HCT116 (cell line): ENCODE measurements around the gene USF1. TPM values are rescaled to one million over a fixed set of nuclear protein-coding genes. Genes with fewer than 3 reads are reported as not detected.
"Not testable (repeated sequence)": the region's sequence is repeated elsewhere in the genome, so short reads cannot be mapped to it uniquely, and the experiment has no call there.

ENCODE experiments used
- ATAC-seq: fragments of 200-7000 bp; cut with Tn5 transposase; 2 replicates; pipeline ENCODE4 v1.9.1; 2020; ENCODE audit warnings: mild to moderate bottlenecking, moderate library complexity
- BruUV-seq: library from RNA; stranded (reverse); fragments of 400-500 nt; replicated peaks from 2 replicates; lab custom pipeline; 2021; lab: Mats Ljungman, UMichigan
- CTCF ChIA-PET: fragments of 300-600 bp; sonication (Branson Sonifier 250); formaldehyde crosslinking; loops from one replicate; lab custom pipeline; 2021; ENCODE audit warnings: antibody characterized with exemption; lab: Charles Lee
- POLR2A ChIA-PET: fragments of 300-600, 350-600 bp; sonication (Branson Sonifier 250); formaldehyde crosslinking; loops from one replicate; lab custom pipeline; 2021; ENCODE audit warnings: antibody characterized with exemption; lab: Charles Lee
- RAD21 ChIA-PET, 2 experiments: fragments of 300-600 bp; sonication (Branson Sonifier 250); formaldehyde crosslinking; loops; one replicate each; lab custom pipeline; 2023; ENCODE audit warnings: low total read pairs in 2 of 2; ENCODE audit not compliant: uncharacterized antibody in 2 of 2, unreplicated experiment in 2 of 2, low non-redundant PET in 1 of 2; lab: Charles Lee
- DNase-seq: peaks from one replicate; pipeline ENCODE4 v3.0.0-alpha.2; 2010; ENCODE audit warnings: low read depth, low spot score
- H2AFZ ChIP-seq: fragments of 200-600 bp; shearing (Covaris generic), sonication (generic); 2 replicates; pipeline ENCODE4 v1.6.1; 2017; ENCODE audit warnings: low read depth, mixed run types, mixed read lengths, antibody characterized with exemption, low read length; ENCODE audit not compliant: poor library complexity, severe bottlenecking
- H3K27ac ChIP-seq: 2 replicates; pipeline ENCODE4 v1.5.1; 2012; ENCODE audit warnings: low read depth, low read length
- H3K27me3 ChIP-seq: fragments of 200-600 bp; sonication (generic); 2 replicates; pipeline ENCODE4 v1.6.1; 2016; ENCODE audit warnings: mixed run types, low read length, mixed read lengths; ENCODE audit not compliant: insufficient read depth
- H3K36me3 ChIP-seq, 2 experiments: fragments of 200-500 bp in 1 of 2; fragments of 200-600 bp in 1 of 2; sonication (Bioruptor generic) in 1 of 2; sonication (generic) in 1 of 2; 2 replicates each; pipeline versions ENCODE4 v1.5.1 to v1.6.1; 2014 to 2016; ENCODE audit warnings: low read length in 2 of 2, inconsistent platforms in 1 of 2, mixed read lengths in 1 of 2, mixed run types in 1 of 2; ENCODE audit not compliant: insufficient read depth in 2 of 2, control insufficient read depth in 1 of 2
- H3K4me1 ChIP-seq, 2 experiments: fragments of 200-600 bp in 1 of 2; sonication (generic) in 1 of 2; 2 replicates each; pipeline versions ENCODE4 v1.5.1 to v1.6.1; 2012 to 2017; ENCODE audit warnings: low read length in 2 of 2, inconsistent platforms in 1 of 2, mild to moderate bottlenecking in 1 of 2, mixed read lengths in 1 of 2, mixed run types in 1 of 2, moderate library complexity in 1 of 2; ENCODE audit not compliant: insufficient read depth in 2 of 2, control insufficient read depth in 1 of 2
- H3K4me2 ChIP-seq: fragments of 200-600 bp; sonication (generic); 2 replicates; pipeline ENCODE4 v1.6.1; 2017; ENCODE audit warnings: mixed run types, low read length, mixed read lengths
- H3K4me3 ChIP-seq, 2 experiments: fragments of 200-600 bp in 1 of 2; sonication (generic) in 1 of 2; replicated peaks in 1 of 2; 2 replicates each; pipeline ENCODE4 v1.5.1; 2011 to 2016; ENCODE audit warnings: low read length in 2 of 2, control low read depth in 1 of 2, low read depth in 1 of 2, mild to moderate bottlenecking in 1 of 2, mixed read lengths in 1 of 2, mixed run types in 1 of 2
- H3K79me2 ChIP-seq: fragments of 200-600 bp; sonication (generic); 2 replicates; pipeline ENCODE4 v1.6.1; 2017; ENCODE audit warnings: mild to moderate bottlenecking, mixed run types, low read length, moderate library complexity, mixed read lengths; ENCODE audit not compliant: insufficient read depth
- H3K9ac ChIP-seq: fragments of 200-600 bp; sonication (generic); 2 replicates; pipeline ENCODE4 v1.6.1; 2016; ENCODE audit warnings: low read length, mixed read lengths
- H3K9me2 ChIP-seq: fragments of 200-600 bp; sonication (generic), shearing (Covaris generic); 2 replicates; pipeline ENCODE4 v1.6.1; 2017; ENCODE audit warnings: mixed run types, mild to moderate bottlenecking, moderate library complexity; ENCODE audit not compliant: insufficient read depth
- H3K9me3 ChIP-seq, 2 experiments: fragments of 200-500 bp in 1 of 2; fragments of 200-600 bp in 1 of 2; sonication (Bioruptor generic) in 1 of 2; sonication (generic) in 1 of 2; 2 replicates each; pipeline ENCODE4 v1.6.1; 2014 to 2017; ENCODE audit warnings: low read length in 2 of 2, mixed read lengths in 2 of 2, inconsistent platforms in 1 of 2, low read depth in 1 of 2, mild to moderate bottlenecking in 1 of 2, mixed run types in 1 of 2, moderate library complexity in 1 of 2; ENCODE audit not compliant: control insufficient read depth in 1 of 2, insufficient read depth in 1 of 2
- H4K20me1 ChIP-seq: fragments of 200-600 bp; sonication (generic), shearing (Covaris generic); 2 replicates; pipeline ENCODE4 v1.6.1; 2017; ENCODE audit warnings: mixed run types, mild to moderate bottlenecking, moderate library complexity; ENCODE audit not compliant: insufficient read depth
- CBX3 ChIP-seq: IDR thresholded peaks from 2 replicates; pipeline ENCODE4 v1.6.1; 2012; ENCODE audit warnings: low read depth
- EGR1 ChIP-seq: IDR thresholded peaks from 2 replicates; pipeline ENCODE4 v1.6.1; 2012; ENCODE audit warnings: low read depth
- ELF1 ChIP-seq: IDR thresholded peaks from 2 replicates; pipeline ENCODE4 v1.6.1; 2012; ENCODE audit warnings: low read depth, borderline replicate concordance
- EZH2phosphoT487 ChIP-seq: fragments of 200-600 bp; IDR thresholded peaks from 2 replicates; pipeline ENCODE4 v1.6.1; 2018; ENCODE audit warnings: antibody characterized with exemption, borderline replicate concordance
- FOSL1 ChIP-seq: IDR thresholded peaks from 2 replicates; pipeline ENCODE4 v1.6.1; 2012; ENCODE audit warnings: low read depth
- JUND ChIP-seq: IDR thresholded peaks from 2 replicates; pipeline ENCODE4 v1.6.1; 2012
- POLR2AphosphoS5 ChIP-seq: IDR thresholded peaks from 2 replicates; pipeline ENCODE4 v1.6.1; 2011; ENCODE audit warnings: mild to moderate bottlenecking, low read depth, low read length, moderate library complexity
- RAD21 ChIP-seq: IDR thresholded peaks from 2 replicates; pipeline ENCODE4 v1.6.1; 2012; ENCODE audit warnings: low read depth, mild to moderate bottlenecking
- SIN3A ChIP-seq: IDR thresholded peaks from 2 replicates; pipeline ENCODE4 v1.6.1; 2012; ENCODE audit warnings: low read depth
- SRF ChIP-seq: IDR thresholded peaks from 2 replicates; pipeline ENCODE4 v1.6.1; 2012; ENCODE audit warnings: low read depth
- TCF7L2 ChIP-seq: IDR thresholded peaks from 2 replicates; pipeline ENCODE4 v1.7.0; 2011; ENCODE audit warnings: borderline replicate concordance, inconsistent platforms; ENCODE audit not compliant: insufficient read depth, insufficient read length; ENCODE audit errors: extremely low read depth
- ZNF274 ChIP-seq: fragments of 200-500 bp; sonication (Bioruptor generic); IDR thresholded peaks from 2 replicates; pipeline ENCODE4 v1.6.1; 2014; ENCODE audit warnings: mild to moderate bottlenecking, low read depth, low read length, inconsistent platforms
- intact Hi-C: fragments of 100-400 bp; cut with micrococcal nuclease; formaldehyde crosslinking; loops from 2 replicates; pipeline ENCODE4 v1.10.0; 2022
- total RNA-seq: library from RNA; stranded (reverse); gene quantifications from one replicate; pipeline ENCODE4 v1.2.1, GENCODE V29; 2021; ENCODE audit not compliant: unreplicated experiment
- TF ChIP-seq, protein P1 (sequence below): IDR thresholded peaks from 2 replicates; pipeline ENCODE4 v1.6.1; 2011; ENCODE audit warnings: mild to moderate bottlenecking, low read length, moderate library complexity; ENCODE audit not compliant: insufficient replicate concordance; ENCODE audit errors: extremely low read depth
- TF ChIP-seq, protein P2 (sequence below): IDR thresholded peaks from 2 replicates; pipeline ENCODE4 v1.6.1; 2012

USF1 gene
- total RNA-seq, 1 experiment from 2014 or later, result 48.0 TPM

DNA sequence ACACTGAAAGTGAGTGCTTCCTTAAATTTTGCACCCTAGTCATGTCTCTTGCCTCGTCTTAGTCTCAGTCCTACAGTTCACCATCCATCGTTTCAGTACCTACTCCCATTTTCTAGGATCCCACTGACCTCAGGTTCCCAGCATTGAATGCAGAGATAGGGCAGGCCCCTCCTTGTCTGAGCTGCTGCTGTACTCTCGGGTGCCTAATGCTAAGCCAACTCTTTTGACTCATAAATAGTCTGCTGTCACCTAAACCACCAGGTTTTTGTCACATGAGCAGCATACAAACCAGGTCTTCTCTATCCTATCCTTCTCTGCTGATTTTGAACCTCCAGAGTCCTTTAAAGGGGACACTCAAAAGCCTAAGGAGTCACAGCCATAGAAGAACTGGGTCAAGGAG, 20.9 kb upstream of the USF1 start:
- Histone ChIP-seq H4K20me1 (no peaks in the 10 kb centered on the region), H3K9me2 (no peaks in the 10 kb centered on the region), H3K36me3 (no peaks in the 10 kb centered on the region), H3K4me3 (no peak overlapping the region), H3K27me3 (no peaks in the 10 kb centered on the region), H3K9ac (no peak overlapping the region), H3K79me2 (no peaks in the 10 kb centered on the region), H2AFZ (no peak overlapping the region), H3K4me1 (peaks cover 0 to 14% of the 10 kb centered on the region in 2 experiments; a peak in 1 of 4 replicates), H3K4me2 (no peak overlapping the region), H3K9me3 (no peaks in the 10 kb centered on the region), H3K27ac (no peak overlapping the region)
- ChIA-PET CTCF (no interaction called here), POLR2A (no interaction called here), RAD21 (no interaction called here)
- TF ChIP-seq POLR2AphosphoS5, result no peak
- TF ChIP-seq ZNF274, result no peak
- TF ChIP-seq SRF, result no peak
- no peak for TF ChIP-seq EGR1
- TF ChIP-seq TCF7L2, result no peak
- no peak for TF ChIP-seq CBX3
- TF ChIP-seq, protein P1, sequence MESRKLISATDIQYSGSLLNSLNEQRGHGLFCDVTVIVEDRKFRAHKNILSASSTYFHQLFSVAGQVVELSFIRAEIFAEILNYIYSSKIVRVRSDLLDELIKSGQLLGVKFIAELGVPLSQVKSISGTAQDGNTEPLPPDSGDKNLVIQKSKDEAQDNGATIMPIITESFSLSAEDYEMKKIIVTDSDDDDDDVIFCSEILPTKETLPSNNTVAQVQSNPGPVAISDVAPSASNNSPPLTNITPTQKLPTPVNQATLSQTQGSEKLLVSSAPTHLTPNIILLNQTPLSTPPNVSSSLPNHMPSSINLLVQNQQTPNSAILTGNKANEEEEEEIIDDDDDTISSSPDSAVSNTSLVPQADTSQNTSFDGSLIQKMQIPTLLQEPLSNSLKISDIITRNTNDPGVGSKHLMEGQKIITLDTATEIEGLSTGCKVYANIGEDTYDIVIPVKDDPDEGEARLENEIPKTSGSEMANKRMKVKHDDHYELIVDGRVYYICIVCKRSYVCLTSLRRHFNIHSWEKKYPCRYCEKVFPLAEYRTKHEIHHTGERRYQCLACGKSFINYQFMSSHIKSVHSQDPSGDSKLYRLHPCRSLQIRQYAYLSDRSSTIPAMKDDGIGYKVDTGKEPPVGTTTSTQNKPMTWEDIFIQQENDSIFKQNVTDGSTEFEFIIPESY, result no peak
- TF ChIP-seq, protein P2, sequence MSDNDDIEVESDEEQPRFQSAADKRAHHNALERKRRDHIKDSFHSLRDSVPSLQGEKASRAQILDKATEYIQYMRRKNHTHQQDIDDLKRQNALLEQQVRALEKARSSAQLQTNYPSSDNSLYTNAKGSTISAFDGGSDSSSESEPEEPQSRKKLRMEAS, result no peak
- TF ChIP-seq ELF1, result no peak
- no peak for TF ChIP-seq EZH2phosphoT487
- TF ChIP-seq RAD21, result no peak
- TF ChIP-seq JUND, result no peak
- no peak for TF ChIP-seq FOSL1
- no peak for TF ChIP-seq SIN3A
- no TSS peak for BruUV-seq
- intact Hi-C loops, result no loop called here
- DNase-seq (no peak), ATAC-seq (no peak)

DNA sequence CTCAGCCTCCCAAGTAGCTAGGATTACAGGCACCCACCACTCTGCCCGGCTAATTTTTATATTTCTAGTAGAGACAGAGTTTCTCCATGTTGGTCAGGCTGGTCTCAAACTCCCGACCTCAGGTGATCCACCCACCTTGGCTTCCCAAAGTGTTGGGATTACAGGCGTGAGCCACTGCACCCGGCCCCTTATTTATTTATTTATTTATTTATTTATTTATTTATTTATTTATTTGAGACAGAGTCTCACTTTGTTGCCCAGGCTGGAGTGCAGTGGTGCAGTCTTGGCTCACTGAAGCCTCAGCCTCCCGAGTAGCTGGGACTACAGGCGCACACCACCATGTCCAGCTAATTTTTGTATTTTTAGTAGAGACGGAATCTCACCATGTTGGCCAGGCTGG, 19.9 kb upstream of the USF1 start:
- H3K9me2 ChIP-seq, H3K27me3 ChIP-seq, H3K4me2 ChIP-seq, DNase-seq, BruUV-seq, H3K9me3 ChIP-seq, ATAC-seq, intact Hi-C loops, H3K79me2 ChIP-seq, H3K36me3 ChIP-seq, H3K9ac ChIP-seq, H4K20me1 ChIP-seq, H3K4me3 ChIP-seq, CTCF ChIA-PET, H2AFZ ChIP-seq, H3K27ac ChIP-seq, RAD21 ChIA-PET: not testable (repeated sequence)
- POLR2A ChIA-PET, result interaction anchor here (0.6 kb wide), 1 partner anchor 72 kb away, joined by 4 read pairs; no protein-coding TSS in a partner anchor
- peaks cover 0 to 14% of the 10 kb centered on the region in 2 experiments; a peak in 1 of 4 replicates for H3K4me1 ChIP-seq

DNA sequence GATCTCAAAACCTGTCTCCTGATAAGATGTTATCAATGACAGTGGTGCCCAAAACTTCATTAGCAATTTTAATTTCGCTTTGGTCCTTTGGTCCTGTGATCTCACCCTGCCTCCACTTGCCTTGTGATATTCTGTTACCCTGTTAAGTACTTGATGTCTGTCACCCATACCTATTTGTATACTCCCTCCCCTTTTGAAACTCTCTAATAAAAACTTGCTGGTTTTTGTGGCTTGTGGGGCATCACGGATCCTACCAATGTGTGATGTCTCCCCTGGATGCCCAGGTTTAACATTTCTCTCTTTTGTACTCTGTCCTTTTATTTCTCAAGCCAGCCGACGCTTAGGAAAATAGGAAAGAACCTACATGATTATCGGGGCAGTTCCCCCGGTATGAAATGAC, 18.2 kb upstream of the USF1 start:
- RAD21 ChIA-PET, intact Hi-C loops, CTCF ChIA-PET: not testable (repeated sequence)

More for the DNA sequence above, 18.2 kb upstream of the USF1 start:
- not testable (repeated sequence) for H3K27ac ChIP-seq, H4K20me1 ChIP-seq, H3K79me2 ChIP-seq, H3K4me3 ChIP-seq, DNase-seq, H3K9me3 ChIP-seq, H3K9ac ChIP-seq, H3K27me3 ChIP-seq, H2AFZ ChIP-seq, H3K4me2 ChIP-seq, H3K9me2 ChIP-seq, BruUV-seq, ATAC-seq, H3K36me3 ChIP-seq, H3K4me1 ChIP-seq
- POLR2A ChIA-PET, result interaction anchor here (0.8 kb wide), 1 partner anchor 162 kb away, joined by 5 read pairs; the partner anchor contains the start of gene TOMM40L
